ENCODE data around the gene SMPD4.
"Not testable (repeated sequence)": the region's sequence is repeated elsewhere in the genome, so short reads cannot be mapped to it uniquely, and the experiment has no call there.

The SMPD4 gene

DNA sequence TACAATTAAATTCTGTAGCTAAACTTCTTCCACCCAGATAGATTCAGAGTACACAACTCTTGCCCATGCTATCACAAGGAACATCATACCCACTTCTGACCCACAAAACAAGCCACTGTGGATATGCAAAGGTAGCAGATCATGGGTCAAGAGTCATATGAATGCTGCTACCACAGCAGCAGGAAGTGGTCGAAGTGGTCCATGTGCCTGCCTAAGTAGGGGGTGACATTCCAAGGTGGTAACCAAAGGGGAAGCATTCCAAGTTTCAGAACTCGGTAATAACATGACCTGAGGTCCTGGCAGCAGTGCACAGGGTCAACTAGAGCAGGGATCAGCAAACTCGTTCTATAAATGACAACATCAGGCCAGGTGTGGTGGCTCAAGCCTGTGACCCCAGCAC is 11.0 kb upstream of the SMPD4 start:
- ATAC-seq: not testable (repeated sequence)

DNA sequence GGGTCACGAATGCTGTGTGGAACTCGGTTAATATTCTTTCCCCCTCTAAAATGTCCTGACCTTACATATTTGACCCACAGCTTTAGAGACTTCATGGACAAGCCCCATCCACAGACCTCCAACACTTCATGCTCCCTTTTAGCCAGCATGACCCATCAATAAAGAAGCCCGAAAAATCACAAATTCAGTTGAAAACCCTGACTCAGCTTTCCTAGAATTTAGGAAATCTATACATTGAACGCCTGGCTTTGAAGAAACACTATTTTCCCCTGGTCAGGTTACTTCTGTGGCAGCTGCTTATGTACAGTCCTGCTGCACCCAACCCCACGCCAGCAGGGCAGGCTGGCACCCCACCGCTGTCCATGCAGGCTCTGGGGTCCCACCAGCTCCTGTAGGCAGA is 9.9 kb upstream of the SMPD4 start:
- not testable (repeated sequence) for DNase-seq, H3K4me3 Mint-ChIP-seq, H3K27me3 Mint-ChIP-seq, H3K9me3 Mint-ChIP-seq, ATAC-seq, H3K27ac Mint-ChIP-seq
- H3K4me1 Mint-ChIP-seq: peaks cover 12% of the 10 kb centered on the region

More for the DNA sequence above, 11.0 kb upstream of the SMPD4 start:
- H3K4me3 Mint-ChIP-seq, DNase-seq, H3K27ac Mint-ChIP-seq, H3K9me3 Mint-ChIP-seq, H3K27me3 Mint-ChIP-seq: not testable (repeated sequence)
- H3K4me1 Mint-ChIP-seq: peaks cover 10% of the 10 kb centered on the region

DNA sequence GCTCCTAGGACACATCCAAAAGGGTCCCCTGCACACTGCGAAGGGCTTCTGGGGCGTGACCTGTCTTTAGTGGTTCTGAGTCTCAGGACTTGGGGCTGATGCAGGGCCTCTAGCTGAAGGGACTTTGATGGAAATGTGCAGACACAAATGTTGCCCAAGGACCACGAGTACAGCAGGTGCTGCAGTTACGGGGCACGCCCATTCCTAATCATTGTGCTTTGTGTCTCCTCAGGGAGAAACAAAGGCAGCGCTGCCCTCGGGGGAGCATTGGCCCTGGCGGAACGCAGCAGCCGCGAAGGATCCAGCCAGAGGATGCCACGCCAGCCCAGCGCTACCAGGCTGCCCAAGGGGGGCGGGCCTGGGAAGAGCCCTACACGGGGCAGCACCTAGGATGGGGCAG is 8.8 kb upstream of the SMPD4 start:
- no peak overlapping the region for H3K4me3 Mint-ChIP-seq
- no peak overlapping the region for H3K27ac Mint-ChIP-seq
- no peak for ATAC-seq
- DNase-seq: no peak
- H3K4me1 Mint-ChIP-seq: peaks cover 19% of the 10 kb centered on the region
- no peaks in the 10 kb centered on the region for H3K27me3 Mint-ChIP-seq
- H3K9me3 Mint-ChIP-seq: no peaks in the 10 kb centered on the region

DNA sequence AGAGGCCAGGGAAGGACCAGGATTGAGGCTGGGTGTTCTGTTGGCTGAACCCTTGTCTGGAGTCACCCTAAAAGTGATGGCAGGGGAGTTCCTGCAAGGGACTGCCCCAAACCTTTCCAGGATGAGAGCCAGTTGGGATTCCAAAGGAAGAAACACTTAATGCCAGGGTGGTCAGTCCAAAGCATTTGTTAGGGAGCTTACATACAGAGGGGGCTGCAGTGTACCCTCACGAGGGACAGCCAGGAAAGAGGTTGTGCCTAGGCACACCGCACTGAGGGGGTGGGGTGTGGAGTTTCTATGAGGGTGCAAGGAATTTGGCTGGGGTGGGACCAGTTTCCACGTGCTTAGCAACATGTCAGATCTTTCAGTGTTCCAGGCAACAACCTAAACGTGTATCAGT is 7.6 kb upstream of the SMPD4 start:
- H3K4me3 Mint-ChIP-seq, ATAC-seq, DNase-seq, H3K9me3 Mint-ChIP-seq, H3K27ac Mint-ChIP-seq, H3K27me3 Mint-ChIP-seq: not testable (repeated sequence)
- H3K4me1 Mint-ChIP-seq: peaks cover 28% of the 10 kb centered on the region

DNA sequence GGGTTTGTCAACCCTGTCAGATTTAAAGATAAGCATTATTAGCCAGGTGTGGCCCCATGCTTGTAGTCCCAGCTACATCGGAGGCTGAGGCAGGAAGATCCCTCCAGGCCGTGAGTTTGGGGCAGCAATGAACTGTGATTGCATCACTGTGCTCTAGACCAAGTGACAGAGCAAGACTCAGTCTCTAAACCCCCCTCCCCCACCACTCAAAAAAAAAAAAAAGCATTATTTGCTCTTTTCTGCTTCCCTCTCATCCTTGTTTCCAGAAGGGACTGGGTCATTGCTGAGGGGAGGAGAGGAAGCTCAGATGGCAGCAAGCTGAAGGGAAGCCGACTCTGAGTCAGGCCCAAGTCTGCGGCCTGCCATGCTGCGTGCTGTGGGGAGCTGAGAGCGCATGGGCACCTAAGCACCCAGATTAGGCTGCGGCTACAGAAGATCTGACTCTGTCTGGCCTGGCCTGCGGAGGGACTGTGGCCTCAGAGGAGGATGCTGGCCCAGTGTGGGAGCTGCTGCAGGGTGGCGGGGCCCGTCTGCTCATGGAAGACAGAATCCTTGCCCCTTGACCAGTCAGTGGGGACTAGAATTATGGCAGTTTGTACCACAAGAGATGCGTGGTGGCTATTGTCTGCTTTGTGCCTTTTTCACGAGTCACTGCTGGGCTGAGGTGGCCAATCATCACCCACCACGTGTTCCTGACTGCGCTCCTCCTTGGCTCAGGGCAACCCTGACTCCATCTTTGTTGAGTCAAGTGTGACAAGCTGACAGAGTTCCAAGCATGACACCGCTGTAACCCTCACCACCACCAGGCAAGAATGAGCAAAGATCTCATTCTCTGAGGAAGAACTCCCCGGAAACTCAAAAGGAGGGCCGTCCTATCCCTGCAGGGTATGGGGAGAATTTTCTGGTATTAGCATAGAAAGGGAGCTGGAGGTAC is 6.7 kb upstream of the SMPD4 start:
- Mint-ChIP-seq H3K4me1 (peaks cover 36% of the 10 kb centered on the region), H3K27ac (peak overlapping the region; percentile 12 to 52)
- H3K9me3 Mint-ChIP-seq, DNase-seq, H3K27me3 Mint-ChIP-seq, ATAC-seq, H3K4me3 Mint-ChIP-seq: not testable (repeated sequence)

DNA sequence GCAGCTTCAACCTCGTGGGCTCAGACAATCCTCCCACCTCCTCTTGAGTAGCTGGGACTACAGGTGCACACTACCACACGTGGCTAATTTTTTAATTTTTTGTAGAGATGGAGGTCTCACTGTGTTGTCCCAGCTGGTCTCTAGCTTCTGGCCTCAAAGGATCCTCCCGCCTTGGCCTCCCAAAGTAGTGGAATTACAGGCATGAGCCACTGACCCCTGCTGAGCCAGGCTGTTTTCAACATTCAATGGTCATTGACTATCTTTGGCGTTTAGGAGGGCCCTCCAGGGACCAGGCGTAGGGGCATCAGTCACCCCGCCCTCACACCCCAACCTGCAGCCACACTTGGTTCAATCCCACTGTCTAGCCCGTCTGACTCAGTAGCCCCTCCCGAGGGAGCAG is 5.9 kb upstream of the SMPD4 start:
- Mint-ChIP-seq H3K27ac (no peak overlapping the region), H3K4me3 (no peak overlapping the region), H3K27me3 (no peaks in the 10 kb centered on the region), H3K9me3 (no peaks in the 10 kb centered on the region), H3K4me1 (peaks cover 32% of the 10 kb centered on the region)
- no peak for DNase-seq
- ATAC-seq: no peak

DNA sequence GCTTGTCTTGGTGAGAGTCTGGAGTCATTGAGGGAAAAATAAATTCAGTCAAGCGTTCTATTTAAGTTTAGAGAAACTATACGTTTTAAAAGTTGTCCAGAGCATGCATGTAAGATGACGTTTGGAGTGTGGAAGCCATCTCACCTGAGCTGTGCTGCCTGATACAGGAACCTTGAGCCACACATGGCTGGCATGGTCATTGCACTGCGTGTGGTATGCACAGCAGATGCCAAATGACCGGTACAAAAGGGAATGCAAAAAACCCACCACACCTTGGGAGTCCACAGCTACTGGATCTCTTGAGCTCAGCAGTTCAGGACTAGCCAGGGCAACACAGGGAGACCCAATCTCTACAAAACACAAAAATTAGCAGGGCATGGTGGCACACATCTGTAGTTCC is 5.0 kb upstream of the SMPD4 start:
- ATAC-seq (no peak), DNase-seq (no peak)
- Mint-ChIP-seq H3K4me1 (peaks cover 30% of the 10 kb centered on the region), H3K27me3 (no peaks in the 10 kb centered on the region), H3K4me3 (no peak overlapping the region), H3K27ac (no peak overlapping the region), H3K9me3 (no peaks in the 10 kb centered on the region)

DNA sequence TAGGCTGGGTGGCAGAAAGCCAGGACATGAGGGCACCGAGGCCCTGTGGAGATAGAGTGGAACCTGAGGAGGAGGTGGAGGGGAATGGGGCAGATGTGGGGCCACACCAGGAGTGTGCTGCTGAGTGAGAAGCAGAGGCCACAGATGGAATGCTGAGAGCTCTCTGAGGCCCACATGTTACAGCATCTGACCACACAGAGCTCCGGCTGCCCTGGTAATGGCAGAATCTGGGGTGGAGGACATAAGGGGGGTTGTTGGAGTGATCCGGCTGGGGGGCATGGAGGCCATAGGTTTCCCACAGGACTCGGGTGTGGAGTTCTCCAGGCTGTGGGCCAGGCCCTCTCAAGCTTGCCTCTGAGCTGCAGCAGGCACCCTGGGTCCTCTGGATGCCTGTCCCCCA is 4.5 kb upstream of the SMPD4 start:
- no peak for DNase-seq
- H3K27ac Mint-ChIP-seq: peak overlapping the region in 1 of 2 donors; percentile 76
- peaks cover 25% of the 10 kb centered on the region for H3K4me1 Mint-ChIP-seq
- ATAC-seq: no peak
- no peaks in the 10 kb centered on the region for H3K9me3 Mint-ChIP-seq
- H3K4me3 Mint-ChIP-seq: no peak overlapping the region
- H3K27me3 Mint-ChIP-seq: no peaks in the 10 kb centered on the region

DNA sequence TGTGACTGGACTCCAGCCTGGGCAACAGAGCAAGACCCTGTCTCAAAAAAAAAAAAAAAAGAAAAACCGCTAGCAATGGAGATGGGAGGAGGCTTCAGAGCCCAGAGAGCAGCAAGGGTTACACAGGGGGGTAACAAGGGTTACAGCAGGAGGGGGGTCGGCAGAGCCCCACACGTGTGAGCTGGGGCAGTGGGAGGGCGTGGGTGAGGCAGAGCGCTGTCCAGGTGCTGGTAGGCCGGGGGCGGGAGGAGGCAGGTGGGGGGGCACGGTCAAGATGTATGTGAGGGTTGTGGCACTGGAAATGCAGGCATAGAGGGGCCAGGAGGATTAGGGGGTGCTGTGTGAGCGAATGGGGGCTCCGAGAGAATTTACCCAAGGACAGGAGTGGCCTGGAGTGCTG is 4.0 kb upstream of the SMPD4 start:
- H3K27ac Mint-ChIP-seq: peak overlapping the region in 1 of 2 donors; percentile 76
- H3K27me3 Mint-ChIP-seq: no peaks in the 10 kb centered on the region
- DNase-seq: no peak
- no peak overlapping the region for H3K4me3 Mint-ChIP-seq
- H3K9me3 Mint-ChIP-seq: no peaks in the 10 kb centered on the region
- peaks cover 25% of the 10 kb centered on the region for H3K4me1 Mint-ChIP-seq
- no peak for ATAC-seq

DNA sequence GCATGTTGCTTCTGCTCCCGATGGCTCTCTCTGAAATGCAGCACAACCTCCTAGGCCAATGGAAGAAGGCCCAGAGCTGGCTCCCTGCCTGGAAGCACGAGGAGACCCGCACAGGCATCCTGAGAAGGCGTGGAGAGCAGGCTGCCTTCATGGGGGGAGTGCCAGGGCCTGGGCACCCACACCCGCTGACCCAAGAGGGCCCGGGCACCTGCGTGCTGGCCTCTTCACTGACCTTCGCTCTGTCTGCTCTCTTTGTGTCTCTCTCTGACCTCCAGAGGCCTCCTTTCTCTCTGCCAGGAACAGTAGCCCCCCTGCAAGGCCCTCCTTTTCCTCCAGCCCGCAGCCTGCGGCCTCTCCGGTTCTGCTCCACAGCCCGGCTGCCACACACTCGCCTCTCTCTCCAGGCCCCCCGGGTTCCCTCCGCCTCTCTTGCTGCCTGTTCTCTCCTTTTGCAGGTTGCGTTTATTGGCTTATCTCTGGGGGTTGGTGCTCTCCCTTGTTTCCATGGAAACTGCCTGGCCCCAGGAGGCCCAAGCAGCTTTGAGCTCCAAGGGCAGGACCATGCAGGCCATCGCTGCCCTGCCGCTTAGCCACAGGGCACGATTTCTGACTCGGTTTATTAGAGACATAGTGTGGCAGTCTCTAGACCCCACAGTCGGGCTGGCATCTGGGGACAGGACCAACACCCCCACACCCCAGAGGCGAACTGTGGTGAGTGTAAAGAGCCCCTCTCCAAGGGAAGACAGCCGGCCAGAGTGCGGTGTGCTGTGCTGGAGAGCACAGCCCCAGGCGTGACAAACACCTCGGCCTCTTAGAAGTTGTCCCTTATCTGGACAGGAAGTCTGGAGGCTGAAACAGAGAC is 2.3 kb upstream of the SMPD4 start:
- Mint-ChIP-seq H3K27me3 (no peaks in the 10 kb centered on the region), H3K4me3 (peak overlapping the region; percentile 84 to 87), H3K9me3 (no peaks in the 10 kb centered on the region), H3K4me1 (peaks cover 31% of the 10 kb centered on the region), H3K27ac (peak overlapping the region; percentile 88 to 95)
- DNase-seq: no peak
- ATAC-seq: no peak

DNA sequence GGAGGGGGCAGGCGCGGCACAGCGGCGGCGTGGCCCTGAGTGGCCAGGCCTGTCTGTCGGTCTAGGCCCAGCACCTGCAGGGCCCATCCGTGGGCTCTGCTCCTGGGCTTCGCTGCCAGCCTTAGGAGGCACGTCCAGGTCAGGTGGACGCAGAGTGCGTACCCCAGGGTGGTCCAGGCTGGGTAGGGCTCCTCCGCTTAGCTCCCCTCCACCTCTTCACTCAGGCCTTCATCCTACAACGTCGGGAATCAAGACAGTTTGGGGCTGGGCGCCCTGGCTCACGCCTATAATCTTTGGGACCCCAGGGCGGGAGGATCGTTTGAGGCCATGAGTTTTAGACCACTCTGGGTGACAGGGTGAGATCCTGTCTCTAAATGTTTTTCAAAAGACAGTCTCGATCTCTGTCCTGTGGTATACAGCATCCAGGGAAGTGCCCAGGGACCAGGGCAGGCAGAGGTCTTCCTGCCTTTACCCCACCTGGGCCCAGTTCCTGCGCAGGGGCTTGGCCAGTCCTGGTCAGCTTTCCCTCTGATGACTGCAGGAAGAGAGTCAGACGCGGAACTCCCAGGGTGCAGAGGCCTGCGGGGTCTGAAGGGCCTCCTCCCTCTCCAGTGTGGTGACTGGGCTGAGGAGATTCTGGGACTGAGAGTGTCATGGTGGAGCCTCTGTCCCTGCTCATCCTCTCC is 1.6 kb upstream of the SMPD4 start:
- peak overlapping the region; percentile 88 to 95 for H3K27ac Mint-ChIP-seq
- H3K27me3 Mint-ChIP-seq, DNase-seq, H3K9me3 Mint-ChIP-seq: not testable (repeated sequence)
- peak; percentile 21 for ATAC-seq
- H3K4me1 Mint-ChIP-seq: peaks cover 35% of the 10 kb centered on the region
- H3K4me3 Mint-ChIP-seq: peak overlapping the region; percentile 84 to 87

DNA sequence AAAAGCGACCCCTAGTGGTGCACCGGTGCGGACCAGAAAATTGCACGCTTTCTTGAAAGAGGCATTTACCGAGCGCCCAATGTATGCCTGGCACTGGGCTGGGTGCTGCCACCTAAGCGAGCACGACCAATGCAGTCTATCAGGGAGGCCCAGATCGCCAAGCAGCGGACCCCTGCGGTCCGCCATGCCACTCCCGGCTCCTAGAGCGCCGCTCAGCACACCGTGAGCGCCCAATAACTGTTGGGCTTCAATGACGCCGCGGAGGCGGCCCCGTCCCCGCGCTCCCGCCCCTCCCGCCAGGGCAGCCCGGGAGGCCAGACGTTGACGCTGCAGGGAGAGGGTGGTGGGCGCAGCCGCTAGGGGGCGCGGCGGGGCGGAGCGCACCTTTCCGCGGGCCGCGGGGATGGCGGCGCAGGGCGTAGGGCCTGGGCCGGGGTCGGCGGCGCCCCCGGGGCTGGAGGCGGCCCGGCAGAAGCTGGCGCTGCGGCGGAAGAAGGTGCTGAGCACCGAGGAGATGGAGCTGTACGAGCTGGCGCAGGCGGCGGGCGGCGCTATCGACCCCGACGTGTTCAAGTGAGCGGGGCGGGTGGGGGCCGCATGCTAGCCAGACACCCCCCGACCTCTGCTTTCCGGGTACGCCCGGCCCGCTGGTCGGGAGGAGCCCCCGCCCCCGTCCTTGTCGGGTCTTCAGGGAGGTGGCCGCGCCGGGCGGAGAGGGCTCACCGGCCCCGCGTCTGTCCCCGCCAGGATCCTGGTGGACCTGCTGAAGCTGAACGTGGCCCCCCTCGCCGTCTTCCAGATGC is 679 bp upstream of the SMPD4 start, which contains the start of gene MZT2B:
TSS of gene MZT2B (plus strand) at position 383 of the 803 bp plus-strand sequence. CDS start at position 404, 21 bp downstream.
- Mint-ChIP-seq H3K4me3 (peak within 1 kb of the TSS; percentile 90), H3K4me1 (peaks cover 40% of the 10 kb centered on the region), H3K27ac (peak within 1 kb of the TSS; percentile 95 to 98)
- not testable (repeated sequence) for H3K27me3 Mint-ChIP-seq, H3K9me3 Mint-ChIP-seq
- ATAC-seq: peak; percentile 89
- peak; percentile 91 to 93 for DNase-seq

DNA sequence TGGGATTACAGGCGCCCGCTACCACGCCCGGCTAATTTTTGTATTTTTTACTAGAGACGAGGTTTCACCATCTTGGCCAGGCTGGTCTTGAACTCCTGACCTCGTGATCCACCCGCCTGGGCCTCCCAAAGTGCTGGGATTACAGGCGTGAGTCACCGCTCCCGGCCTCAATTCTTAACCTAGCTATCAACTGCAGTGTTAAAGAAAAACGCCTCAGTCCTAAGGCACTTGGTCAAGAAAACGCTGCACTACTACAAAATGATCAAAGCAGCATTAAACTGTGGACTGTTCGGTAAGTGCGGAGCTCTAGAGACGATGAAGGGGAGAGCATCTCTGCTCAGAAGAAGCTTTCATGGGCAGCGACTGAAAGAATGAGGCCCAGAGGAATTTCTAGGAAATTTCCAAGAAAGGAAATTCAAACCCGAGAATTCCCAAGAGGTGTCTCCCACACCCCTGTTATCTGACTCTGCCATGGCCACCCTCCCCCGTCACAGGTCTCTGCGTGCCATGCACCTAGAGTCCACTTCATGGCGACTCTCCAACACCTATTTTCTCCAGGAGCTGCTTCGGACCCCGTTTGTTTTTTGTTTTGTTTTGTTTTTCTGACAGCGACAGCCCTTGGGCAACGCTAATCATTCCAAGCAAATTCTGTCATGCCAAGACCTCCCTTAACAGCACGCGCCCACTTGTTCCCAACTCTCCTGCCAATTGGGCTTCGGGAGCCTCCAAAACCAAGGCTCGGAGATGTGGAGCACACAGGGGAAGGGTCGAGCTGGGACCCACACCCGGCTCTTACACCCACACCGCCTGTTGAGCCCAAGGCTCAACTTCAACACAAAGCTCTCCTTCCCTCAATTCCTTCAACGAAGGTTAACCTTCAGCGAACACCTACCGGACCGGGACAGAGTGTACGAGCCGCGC is 738 bp downstream of the SMPD4 start:
- Mint-ChIP-seq H3K4me1 (peaks cover 32% of the 10 kb centered on the region), H3K27ac (peak overlapping the region; percentile 94 to 98)
- not testable (repeated sequence) for ATAC-seq

DNA sequence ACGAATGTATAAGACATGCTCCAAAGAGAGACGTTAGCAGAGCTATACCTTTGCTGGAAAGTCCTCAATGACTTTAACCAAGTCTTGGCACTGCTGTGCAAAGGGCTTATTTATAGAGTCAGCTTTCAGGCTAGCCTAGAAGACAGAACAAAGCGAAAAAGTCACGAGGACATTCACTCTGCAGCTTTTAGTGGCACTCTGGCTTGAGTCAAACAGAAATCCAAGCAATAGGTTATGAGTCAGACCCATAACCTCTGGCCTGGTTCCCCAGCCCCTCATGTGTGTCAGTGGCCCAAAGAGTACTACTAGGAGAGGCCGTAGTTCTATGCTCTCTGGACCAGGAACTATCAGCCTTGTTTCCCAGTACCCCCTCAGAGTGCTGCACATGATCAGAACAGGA is 6.5 kb downstream of the SMPD4 start:
- peaks cover 14% of the 10 kb centered on the region for H3K4me1 Mint-ChIP-seq
- H3K27me3 Mint-ChIP-seq, DNase-seq, H3K4me3 Mint-ChIP-seq, H3K9me3 Mint-ChIP-seq, H3K27ac Mint-ChIP-seq: not testable (repeated sequence)
- peak; percentile 58 for ATAC-seq

More for the DNA sequence above, 738 bp downstream of the SMPD4 start:
- not testable (repeated sequence) for H3K27me3 Mint-ChIP-seq, H3K9me3 Mint-ChIP-seq, DNase-seq
- peak overlapping the region; percentile 90 for H3K4me3 Mint-ChIP-seq

All from stimulated activated naive CD8-positive, alpha-beta T cell treated with anti-CD3 and anti-CD28 coated beads, Interleukin-15, amount 100 ng/mL, for 72 hours (primary cell).